Limb (tissue), 2 donors: Measurements from ENCODE around the gene CASKIN1.

Source experiments
- DNase-seq, 2 donors: peaks; one replicate each; pipeline ENCODE4 v3.0.0-alpha.2; 2016; ENCODE audit errors: extremely low spot score in 2 of 2

Gene CASKIN1

DNA sequence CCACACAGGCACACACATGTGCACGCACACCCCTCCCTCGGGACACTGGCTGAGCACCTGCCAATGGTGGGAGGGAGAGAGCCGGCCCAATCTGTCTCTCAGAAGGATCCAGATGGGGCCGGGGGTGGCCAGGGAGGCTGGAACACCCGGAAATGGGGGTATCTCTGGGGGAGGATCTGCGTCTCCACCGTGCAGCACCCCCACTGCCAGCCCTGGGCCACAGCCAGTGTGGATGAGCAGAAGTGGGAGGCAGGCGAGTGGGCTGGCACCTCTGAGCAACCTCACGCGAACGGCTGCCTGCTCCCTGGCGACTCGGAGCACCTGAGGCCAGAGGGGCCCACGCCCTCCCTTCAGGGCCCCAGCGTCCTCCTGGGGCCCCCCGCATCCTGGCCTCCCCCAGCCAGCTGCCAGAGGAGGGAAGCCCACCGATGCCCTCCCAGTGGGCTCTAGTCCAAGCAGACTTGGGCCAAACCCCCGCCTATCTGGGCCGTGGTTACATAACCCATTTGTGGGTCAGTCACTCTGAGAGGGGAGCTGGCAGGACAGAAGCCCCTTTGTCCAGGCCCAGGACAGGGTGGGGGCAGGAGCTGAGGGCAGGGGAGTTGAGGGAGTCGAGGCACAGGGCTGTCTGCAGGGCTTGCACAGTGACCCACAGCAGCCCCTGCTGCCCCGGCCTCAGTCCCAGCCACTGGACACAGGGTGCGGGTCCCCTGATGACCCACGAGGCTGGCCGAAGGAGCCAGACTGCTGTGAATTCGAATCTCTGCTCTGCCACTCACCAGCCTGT, 5.6 kb downstream of the CASKIN1 start:
- DNase-seq = no peak

DNA sequence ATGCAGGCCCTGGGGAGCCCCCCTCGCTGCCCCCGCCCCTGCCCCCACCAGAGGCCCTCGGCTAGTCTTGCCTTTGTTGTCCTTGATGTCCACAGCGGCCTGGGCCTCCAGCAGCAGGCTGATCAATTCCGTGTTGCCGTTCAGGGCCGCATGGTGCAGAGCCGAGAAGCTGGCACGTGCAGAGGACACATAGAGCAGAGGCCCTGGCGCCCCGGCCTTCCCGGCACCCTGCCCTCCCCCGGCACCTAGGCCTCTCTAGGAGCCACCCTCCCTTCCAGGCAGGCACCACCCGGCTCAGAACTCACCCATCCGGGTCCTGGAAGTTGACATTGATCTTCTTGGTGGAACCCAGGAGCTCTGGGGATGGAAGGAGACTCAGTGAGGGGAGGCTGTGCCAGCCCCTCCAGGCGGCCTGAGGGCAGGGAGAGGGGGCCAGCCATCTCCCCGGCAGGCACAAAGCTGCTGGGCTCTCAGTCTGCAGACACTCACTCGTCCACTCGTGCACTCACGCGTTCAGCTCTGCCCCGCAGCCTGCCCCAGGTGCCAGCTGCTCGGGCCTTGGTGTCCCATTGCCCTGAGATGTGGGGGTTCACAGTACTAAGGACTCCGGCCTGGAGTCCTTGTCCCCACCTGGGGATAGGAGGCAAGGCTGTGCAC, 6.3 kb downstream of the CASKIN1 start:
- no peak for DNase-seq

DNA sequence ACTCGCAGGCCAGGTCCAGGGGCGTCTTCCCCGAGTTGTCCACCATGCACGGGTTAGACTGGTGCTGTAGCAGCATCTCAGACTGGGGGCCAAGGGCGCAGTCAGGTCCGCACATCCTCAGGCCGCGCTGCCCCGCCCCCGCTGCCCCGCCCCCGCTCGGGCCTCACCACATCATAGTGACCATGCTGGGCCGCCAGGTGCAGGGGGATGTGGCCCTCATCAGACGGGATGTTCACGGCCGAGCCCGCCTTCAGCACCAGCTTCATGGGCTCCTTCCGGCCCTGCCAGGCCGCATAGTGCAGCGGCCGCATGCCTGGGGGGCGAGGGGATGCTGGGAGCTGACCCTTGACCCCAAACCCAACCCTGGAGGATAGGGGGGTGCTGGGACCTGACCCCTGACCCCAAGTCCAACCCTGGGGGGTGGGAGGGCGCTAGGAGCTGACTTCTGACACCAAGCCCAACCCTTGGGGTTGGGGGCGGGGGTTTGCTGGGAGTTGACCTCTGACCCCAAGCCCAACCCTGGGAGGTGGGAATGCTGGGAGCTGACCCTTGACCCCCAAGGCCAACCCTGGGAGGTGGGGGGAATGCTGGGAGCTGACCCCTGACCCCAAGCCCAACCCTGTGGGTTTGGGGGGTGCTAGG, 7.0 kb downstream of the CASKIN1 start:
- no peak for DNase-seq

DNA sequence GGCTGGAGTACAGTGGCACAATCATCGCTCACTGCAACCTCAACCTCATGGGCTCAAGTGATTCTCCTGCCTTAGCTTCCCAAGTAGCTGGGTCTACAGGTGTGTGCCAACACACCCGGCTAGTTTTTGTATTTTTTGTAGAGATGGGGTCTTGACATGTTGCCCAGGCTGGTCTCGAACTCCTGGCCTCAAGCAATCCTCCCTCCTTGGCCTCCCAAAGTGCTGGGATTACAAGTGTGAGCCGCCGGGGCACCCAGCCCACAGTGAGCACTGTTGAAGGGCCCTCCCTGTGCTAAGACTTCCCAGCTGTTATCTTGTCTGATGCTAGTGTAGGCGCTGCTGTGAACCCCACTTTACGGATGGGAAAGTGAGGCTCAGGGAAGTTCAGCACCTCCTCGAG, 8.0 kb downstream of the CASKIN1 start:
- no peak for DNase-seq

DNA sequence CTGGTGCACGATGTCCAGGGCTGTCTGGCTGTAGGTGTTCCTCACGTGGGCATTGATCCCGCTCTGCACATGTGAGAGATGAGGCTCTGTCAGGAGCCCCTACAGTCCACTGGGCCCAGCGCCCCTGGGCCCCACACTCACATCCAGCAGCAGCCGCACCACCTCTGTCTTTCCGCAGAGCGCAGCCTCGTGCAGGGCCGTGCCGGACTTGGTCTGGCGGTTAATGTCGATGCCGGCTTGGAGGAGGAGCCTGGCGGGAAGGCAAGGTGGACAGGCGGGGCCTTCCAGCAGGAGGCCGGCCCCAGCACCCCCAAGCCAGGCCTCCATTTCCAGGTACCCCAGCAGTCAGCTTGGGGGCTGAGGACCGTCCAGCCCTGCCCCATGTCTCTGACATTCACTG, 9.2 kb downstream of the CASKIN1 start:
- no peak for DNase-seq

DNA sequence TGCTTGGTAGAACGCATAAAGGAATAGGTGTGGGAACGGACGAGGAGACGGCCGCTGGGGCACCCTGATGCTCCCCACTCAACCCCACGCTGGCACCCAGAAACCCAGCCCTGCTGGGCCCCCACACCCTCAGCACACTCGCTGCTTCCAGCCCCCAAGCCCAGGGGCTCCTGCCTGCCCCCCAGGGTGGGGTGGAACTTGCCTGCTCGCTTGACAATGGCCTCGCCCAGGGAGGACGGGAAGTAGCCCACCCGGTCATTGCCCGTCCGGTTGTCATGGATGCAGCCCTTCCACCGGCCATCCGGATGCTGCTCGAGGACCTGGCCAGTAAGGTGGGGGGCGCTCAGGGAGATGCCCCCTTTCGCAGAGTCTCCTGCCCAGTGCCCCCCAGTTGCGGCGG, 9.9 kb downstream of the CASKIN1 start:
- DNase-seq = no peak

DNA sequence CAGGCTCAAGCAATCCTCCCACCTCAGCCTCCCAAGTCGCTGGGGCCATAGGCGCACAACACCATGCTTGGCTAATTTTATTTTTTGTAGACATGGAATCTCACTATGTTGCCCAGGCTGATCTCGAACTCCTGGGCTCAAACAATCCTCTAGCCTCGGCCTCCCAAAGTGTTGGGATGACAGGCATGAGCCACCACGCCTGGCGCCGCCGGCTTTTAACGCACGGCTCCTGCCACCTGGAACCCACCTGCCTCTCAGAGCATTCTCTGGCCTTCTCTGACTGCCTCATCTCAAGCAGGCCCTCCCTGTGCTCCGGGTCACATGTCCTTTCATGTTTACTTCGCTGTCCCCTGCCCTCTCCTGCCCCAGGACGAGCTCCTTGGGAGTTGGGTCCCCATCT, 10.3 kb downstream of the CASKIN1 start:
- no peak for DNase-seq

DNA sequence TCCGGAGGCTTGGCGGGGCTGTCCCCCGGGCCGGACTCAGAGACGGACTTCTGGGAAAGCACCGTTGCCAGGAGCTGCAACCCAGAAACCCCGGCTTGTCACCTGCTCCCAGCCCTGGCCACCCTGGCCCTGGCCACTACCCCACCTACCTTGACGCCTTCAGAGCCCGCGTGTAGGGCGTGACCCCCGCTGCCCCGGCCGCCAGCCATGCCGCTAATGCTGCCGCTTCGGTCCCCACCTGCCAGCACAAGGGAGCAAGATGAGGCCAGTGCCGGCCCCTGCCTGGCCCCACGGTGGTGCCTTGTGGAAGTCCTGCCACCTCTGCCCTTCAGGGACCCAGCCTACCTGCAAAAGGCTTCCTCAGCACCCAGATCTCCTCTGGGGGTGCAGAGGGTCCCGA, 11.4 kb downstream of the CASKIN1 start:
- no peak for DNase-seq

DNA sequence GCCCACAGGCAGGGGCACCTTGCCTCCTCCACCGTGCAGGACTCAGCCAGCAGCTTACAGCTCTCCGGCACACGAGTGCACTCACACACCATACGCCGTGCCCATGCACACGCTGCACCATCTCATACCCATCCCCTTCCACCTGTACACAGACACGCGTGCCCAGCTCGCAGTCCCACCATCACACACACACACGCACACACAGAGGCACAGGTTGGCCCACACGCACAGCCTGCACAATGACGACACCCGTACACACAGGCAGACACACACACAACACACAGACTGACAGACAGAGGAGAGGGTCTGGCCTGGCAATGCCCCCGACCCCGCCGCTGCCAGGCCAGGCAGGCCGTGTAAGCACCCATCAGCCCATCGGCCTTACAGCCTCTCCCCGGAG, 12.1 kb downstream of the CASKIN1 start:
- DNase-seq = no peak

DNA sequence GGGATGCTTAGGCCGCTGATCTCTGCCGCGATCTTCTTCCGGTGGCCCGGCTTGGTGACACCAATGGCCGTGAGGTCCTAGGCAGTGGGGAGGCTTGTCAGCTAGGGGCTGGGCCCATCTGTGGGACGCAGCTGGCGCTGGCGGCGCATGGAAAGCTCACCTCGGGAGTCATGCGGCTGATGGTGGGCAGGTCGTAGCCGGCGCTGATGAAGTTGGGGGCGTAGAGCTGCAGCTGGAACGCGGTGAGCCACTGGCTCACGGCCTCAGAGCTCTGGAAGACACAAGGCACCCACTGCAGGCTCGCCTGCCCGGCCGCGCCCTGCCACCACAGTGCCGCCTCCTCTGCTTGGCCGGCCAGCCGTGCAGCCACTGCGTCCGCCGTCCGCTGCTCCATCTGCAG, 12.7 kb downstream of the CASKIN1 start:
- DNase-seq = no peak

DNA sequence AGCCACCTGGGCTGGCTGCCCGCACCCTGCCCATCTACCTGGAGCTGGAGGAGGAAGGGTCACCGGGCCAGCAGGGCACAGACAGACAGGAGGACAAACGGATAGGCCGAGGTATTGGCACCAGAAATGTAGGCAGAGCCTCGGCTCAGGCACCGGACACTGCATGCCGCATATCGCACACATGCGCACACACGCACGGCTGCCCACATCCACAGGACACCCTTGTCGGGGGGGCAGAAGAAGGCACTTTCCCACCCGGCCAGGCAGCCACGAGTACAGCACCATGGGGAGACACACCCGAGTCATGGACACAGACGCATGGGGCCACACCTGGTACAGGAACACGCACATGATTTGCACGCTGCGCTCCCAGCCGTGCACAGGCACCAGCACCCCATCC, 14.5 kb downstream of the CASKIN1 start:
- no peak for DNase-seq

DNA sequence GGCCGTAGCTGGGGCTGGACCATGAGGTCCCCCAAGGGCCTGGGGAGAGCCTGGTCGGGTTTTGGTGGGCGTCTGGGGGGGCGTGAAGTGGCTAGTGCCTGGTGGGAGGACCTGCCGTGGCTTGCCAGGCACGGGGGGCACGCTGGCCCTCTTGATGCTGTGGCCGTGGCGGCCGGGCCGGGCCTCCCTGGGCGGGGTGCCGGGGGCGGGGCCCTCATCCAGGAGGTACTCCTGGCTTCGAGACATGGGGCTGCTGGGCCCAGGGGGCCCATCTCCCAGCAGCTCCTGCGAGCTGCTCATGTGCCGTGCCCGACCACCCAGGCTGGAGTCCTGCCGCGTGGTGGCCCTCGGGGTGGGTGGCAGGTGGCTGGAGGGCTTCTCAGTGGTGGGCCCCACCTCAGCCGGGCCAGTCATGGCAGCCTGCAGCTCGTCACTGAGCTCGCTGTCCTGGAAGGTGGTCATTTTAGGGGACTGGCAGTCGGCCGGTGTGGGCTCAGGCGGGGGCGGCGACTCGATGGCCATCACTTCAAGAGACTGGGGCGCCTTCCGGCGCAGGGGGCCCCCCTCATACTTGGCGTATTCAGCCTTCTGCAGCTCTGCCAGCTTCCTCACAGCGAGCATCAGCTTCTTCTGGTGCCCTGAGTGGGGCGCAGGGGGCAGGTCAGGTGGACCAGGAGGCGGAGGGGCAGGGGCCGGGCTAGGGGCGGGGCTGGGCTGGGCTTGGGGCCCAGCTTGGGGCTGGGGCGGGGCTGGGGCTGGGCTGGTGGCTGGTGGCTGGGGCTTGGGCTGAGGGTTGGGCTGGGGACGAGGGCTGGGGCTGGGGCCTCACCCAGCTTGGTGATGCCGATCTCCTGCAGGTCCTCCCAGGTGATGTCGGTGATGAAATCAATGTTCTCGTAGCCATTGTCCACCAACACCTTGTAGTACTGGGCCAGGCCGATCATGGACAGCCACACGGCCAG, 15.2 kb downstream of the CASKIN1 start:
- DNase-seq = no peak

DNA sequence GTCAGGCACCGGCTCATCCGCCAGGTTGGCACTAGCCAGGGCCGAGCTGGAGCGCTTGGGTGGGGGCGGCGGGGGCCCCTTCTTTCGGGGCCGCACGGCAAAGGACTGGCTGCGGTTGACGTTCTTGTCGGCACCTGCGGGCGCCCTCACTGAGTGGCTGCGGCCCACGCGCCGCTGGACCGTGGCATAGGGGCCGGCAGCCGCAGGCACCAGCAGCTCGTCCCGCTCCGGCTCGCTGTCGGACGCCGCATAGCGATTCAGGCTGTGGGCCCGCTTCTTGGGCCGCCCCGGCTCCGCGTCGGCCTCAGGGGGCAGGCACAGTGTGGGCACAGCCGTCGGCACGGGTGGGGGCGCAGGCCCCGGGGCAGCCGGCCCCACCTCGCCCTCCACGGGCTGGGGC, 15.9 kb downstream of the CASKIN1 start:
- no peak for DNase-seq

DNA sequence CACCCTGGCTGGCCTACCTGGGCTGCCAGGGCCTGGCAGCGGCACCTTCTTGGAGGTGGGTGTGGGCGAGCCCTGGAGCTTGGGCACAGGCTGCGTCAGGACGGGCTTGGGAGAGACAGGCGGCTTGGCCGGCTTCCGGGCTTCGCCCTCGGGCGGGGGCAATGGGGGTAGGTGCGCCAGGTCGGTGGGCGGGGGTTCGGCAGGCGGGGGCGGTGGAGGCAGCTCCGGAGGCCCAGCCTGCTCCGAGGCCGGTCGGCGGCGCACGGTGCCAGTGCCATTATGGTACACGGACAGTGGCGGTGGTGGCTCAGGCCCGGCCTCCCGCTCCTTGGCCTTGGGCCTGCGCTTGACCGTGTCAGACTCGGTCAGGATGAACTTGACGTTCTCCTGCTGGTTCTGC, 16.8 kb downstream of the CASKIN1 start:
- no peak for DNase-seq

DNA sequence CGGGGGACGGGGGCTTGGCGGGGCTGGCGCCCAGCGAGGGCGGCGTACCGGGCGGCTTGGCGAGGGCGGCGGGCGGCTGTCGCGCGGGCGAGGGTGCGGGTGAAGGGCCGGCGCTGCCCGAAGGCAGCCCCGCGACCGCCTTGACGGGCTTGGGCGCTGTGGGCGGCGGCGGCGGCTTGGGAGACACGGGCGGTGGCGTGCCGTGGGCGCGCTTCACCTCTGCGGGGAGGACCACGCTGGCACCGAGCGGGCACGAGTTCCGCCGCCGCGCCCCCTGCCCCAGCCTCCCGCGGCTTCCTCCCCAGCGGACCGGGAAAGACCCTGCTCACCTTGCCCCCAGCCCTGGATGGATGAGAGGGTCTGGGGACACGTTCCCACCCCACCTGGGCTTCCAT, 17.3 kb downstream of the CASKIN1 start:
- DNase-seq = no peak

DNA sequence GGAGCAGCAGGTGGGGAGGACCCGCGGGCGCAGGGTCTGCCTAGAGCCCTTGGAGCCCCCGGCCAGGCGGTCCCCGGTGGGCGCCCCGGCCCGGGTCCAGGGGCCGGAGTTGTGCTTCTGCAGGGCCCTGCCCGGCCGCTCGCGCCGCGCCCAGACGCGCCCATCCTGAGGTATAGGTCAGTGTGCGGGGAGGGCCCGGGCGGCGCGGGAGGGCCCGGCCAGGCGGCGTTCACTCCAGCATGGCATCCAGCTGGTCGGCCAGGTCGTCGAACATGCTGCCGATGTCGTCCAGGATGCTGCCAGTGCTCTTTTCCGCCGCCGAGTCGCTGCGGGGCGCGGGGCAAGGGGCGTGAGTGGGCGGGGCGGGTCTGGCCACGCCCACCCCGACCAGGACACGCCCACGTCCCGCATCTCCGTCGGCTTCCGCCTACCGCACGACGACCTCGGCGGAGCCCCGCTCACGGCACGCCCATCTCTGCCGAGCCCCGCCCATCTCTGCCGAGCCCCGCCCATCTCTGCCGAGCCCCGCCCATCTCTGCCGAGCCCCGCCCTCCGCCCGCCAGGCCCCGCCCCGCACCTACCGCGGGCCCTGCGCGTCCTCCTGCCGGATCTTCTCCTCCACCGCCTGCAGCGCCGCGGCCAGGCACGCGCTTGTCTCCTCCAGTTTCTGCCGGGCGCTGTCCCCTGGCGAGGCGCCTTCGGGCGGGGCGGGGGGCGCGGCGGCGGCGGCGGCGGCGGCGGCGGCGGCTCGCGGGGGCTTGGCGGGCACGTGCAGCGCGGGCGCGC, 17.9 kb downstream of the CASKIN1 start:
- peak in 1 of 2 donors; percentile 72 for DNase-seq

DNA sequence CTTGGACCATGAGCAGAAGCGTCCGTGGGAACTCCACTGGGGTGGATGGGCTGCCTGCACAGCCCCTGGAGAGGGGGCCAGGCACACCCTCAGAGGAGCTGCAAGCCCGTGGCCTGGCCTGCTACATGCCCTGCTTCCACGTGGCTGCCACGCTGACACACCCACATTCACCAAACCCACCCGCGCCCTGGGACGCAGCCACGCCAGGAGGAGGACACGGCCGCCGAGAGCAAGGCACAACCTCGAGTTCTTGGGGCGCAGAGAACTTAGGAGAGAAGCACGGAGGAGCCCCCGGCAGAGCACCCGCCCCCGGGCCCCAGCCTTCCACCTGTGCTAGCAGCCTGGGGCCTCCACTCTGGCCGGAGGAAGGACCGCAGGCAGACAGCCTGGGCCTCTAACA, 18.8 kb downstream of the CASKIN1 start:
- DNase-seq = no peak

DNA sequence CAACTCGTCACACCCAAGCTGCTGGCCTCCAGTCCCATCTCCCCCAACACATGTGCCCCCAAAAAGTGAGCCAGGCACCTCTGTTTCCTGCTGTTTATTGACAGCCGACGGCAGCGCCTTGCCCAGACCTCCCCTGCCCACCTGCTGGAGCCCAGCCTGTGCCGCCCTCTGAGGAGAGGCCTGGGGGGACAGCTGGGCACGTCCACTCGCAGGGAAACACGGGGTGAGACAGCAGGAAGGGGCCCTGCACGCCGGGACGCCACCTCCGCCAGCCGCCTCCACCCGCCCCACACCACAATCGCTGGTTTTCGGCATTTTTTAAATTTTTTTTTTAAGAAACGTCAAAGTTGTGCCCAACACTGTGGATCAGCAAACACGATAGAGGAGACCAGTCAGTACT, 19.3 kb downstream of the CASKIN1 start:
- no peak for DNase-seq

DNA sequence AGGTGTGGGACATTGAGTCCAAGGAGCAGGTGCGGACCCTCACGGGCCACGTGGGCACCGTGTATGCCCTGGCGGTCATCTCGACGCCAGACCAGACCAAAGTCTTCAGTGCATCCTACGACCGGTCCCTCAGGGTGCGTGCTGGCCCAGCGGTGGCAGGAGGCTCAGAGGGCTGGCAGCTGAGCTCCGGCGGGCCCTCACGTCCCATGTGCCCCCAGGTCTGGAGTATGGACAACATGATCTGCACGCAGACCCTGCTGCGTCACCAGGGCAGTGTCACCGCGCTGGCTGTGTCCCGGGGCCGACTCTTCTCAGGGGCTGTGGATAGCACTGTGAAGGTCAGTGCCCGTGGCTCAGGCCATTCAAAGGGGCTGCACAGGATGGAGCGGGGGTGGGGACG, 20.4 kb downstream of the CASKIN1 start:
- DNase-seq = no peak

DNA sequence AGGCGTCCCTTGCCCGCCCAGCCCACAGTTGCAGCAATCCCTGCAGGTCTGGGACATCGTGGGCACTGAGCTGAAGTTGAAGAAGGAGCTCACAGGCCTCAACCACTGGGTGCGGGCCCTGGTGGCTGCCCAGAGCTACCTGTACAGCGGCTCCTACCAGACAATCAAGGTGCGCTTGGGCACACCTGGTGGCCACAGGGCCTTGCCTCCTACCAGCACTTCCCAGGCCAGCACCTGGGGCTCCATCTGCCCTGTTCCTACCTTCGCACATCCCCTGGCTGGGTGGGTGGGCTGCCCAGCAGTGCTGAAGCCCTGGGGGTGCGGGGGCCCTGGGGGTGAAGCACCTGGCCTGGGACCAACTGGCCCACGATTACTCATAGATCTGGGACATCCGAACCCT, 21.0 kb downstream of the CASKIN1 start:
- no peak for DNase-seq
